SH-SY5Y (cell line): ENCODE data around the gene PTPRJ.

Source experiments
- GATA2 ChIP-seq: IDR thresholded peaks from 2 replicates; pipeline ENCODE4 v1.6.1; 2011; ENCODE audit warnings: mild to moderate bottlenecking, low read depth, low read length
- GATA3 ChIP-seq: IDR thresholded peaks from 2 replicates; pipeline ENCODE4 v1.6.1; 2011; ENCODE audit warnings: low read depth, mild to moderate bottlenecking, low read length, moderate library complexity

- TF ChIP-seq GATA2 (no peak), GATA3 (no peak)
Measured at GRCh38 chr11:48142889-48143288, 162.5 kb downstream of the PTPRJ start.
